B cell (primary cell): Measurements from ENCODE around the gene POLR1E. TPM values are rescaled to one million over a fixed set of nuclear protein-coding genes. Genes with fewer than 3 reads are reported as not detected.

Experiments used
- ATAC-seq: fragments of 200-7000 bp; cut with Tn5 transposase; one replicate; pipeline ENCODE4 v1.10.0; 2021; ENCODE audit warnings: low read depth, mild to moderate bottlenecking, moderate number of reproducible peaks, moderate library complexity
- CTCF ChIA-PET: fragments of 350-600 bp; sonication (Branson Sonifier 250); formaldehyde crosslinking; loops from one replicate; lab custom pipeline; 2021; ENCODE audit warnings: antibody characterized with exemption, inconsistent platforms; lab: Charles Lee
- POLR2A ChIA-PET: fragments of 350-600 bp; sonication (Branson Sonifier 250); formaldehyde crosslinking; loops from one replicate; lab custom pipeline; 2021; ENCODE audit warnings: antibody characterized with exemption; lab: Charles Lee
- DNase-seq: peaks from one replicate; pipeline ENCODE4 v3.0.0; 2013
- H2AFZ ChIP-seq: 2 replicates; pipeline ENCODE4 v1.6.1; 2012; ENCODE audit warnings: mild to moderate bottlenecking, low read depth, low read length; ENCODE audit not compliant: insufficient read depth, poor library complexity, severe bottlenecking
- H3K27ac ChIP-seq, 2 donors: 1 replicate in 1 of 2; 2 replicates in 1 of 2; pipeline ENCODE4 v1.5.1; 2012 to 2013; ENCODE audit warnings: low read length in 2 of 2, mild to moderate bottlenecking in 2 of 2, moderate library complexity in 1 of 2
- H3K27me3 ChIP-seq, 4 experiments: fragments of 200-600 bp in 1 of 4; sonication (generic) in 1 of 4; replicated peaks in 1 of 4; 1 replicate in 2 of 4; 2 replicates in 2 of 4; pipeline versions ENCODE4 v1.6.1 to v1.7.0; 2013 to 2016; ENCODE audit warnings: low read length in 3 of 4, mild to moderate bottlenecking in 2 of 4, mixed read lengths in 1 of 4, moderate library complexity in 1 of 4; ENCODE audit not compliant: insufficient read depth in 4 of 4, control insufficient read depth in 3 of 4; ENCODE audit errors: control extremely low read depth in 1 of 4
- H3K36me3 ChIP-seq, 2 experiments: replicated peaks in 1 of 2; 1 replicate in 1 of 2; 2 replicates in 1 of 2; pipeline versions ENCODE4 v1.6.1 to v1.7.1; 2013; ENCODE audit warnings: low read length in 1 of 2; ENCODE audit not compliant: insufficient read depth in 2 of 2, control insufficient read depth in 1 of 2; ENCODE audit errors: control extremely low read depth in 1 of 2, extremely low read depth in 1 of 2
- H3K4me1 ChIP-seq, 2 donors: fragments of 200-600 bp in 1 of 2; sonication (generic) in 1 of 2; 1 replicate in 1 of 2; 2 replicates in 1 of 2; pipeline versions ENCODE4 v1.5.1 to v1.6.1; 2013 to 2017; ENCODE audit warnings: low read length in 2 of 2; ENCODE audit not compliant: control insufficient read depth in 2 of 2, insufficient read depth in 2 of 2
- H3K4me2 ChIP-seq: replicated peaks from 2 replicates; pipeline ENCODE3; 2012; ENCODE audit warnings: mild to moderate bottlenecking, low read depth, low read length; ENCODE audit not compliant: poor library complexity, severe bottlenecking
- H3K4me3 ChIP-seq, 5 experiments: fragments of 200-600 bp in 1 of 5; sonication (generic) in 1 of 5; 1 replicate in 3 of 5; 2 replicates in 2 of 5; pipeline versions ENCODE4 v1.5.1 to v1.7.0; 2011 to 2016; ENCODE audit warnings: low read length in 4 of 5, mild to moderate bottlenecking in 4 of 5, low read depth in 2 of 5, control low read depth in 1 of 5, moderate library complexity in 1 of 5; ENCODE audit not compliant: insufficient read depth in 1 of 5; ENCODE audit errors: control extremely low read depth in 1 of 5, extremely low read depth in 1 of 5
- H3K79me2 ChIP-seq: fragments of 200-600 bp; sonication (generic); one replicate; pipeline ENCODE4 v1.6.0; 2016; ENCODE audit warnings: low read length; ENCODE audit not compliant: control insufficient read depth, insufficient read depth
- H3K9ac ChIP-seq: fragments of 200-600 bp; sonication (generic); 2 replicates; pipeline ENCODE4 v1.6.1; 2017; ENCODE audit warnings: mild to moderate bottlenecking, low read length, moderate library complexity
- H3K9me3 ChIP-seq, 3 donors: one replicate each; pipeline versions ENCODE4 v1.6.1 to v1.7.1; 2013; ENCODE audit warnings: low read length in 2 of 3; ENCODE audit not compliant: control insufficient read depth in 2 of 3, insufficient read depth in 1 of 3; ENCODE audit errors: control extremely low read depth in 1 of 3
- H4K20me1 ChIP-seq: 2 replicates; pipeline ENCODE4 v1.6.0; 2012; ENCODE audit warnings: mild to moderate bottlenecking, low read length; ENCODE audit not compliant: insufficient read depth, control insufficient read depth, poor library complexity, severe bottlenecking
- H3K27ac Mint-ChIP-seq: one replicate; pipeline ENCODE4 v1.8.0; 2021; ENCODE audit warnings: mixed read lengths
- H3K27me3 Mint-ChIP-seq: one replicate; pipeline ENCODE4 v1.8.0; 2021; ENCODE audit warnings: mixed read lengths
- H3K4me1 Mint-ChIP-seq: one replicate; pipeline ENCODE4 v1.8.0; 2021; ENCODE audit warnings: mixed read lengths
- H3K4me3 Mint-ChIP-seq: one replicate; pipeline ENCODE4 v1.8.0; 2021; ENCODE audit warnings: mixed read lengths
- H3K9me3 Mint-ChIP-seq: one replicate; pipeline ENCODE4 v1.8.0; 2022; ENCODE audit warnings: mixed read lengths; ENCODE audit not compliant: insufficient read depth
- EZH2 ChIP-seq: IDR thresholded peaks from 2 replicates; pipeline ENCODE4 v1.6.1; 2012; ENCODE audit warnings: borderline replicate concordance, low read depth, mild to moderate bottlenecking, moderate library complexity, low read length; ENCODE audit not compliant: insufficient read depth, poor library complexity, severe bottlenecking
- WGBS: methylation state at CpG from one replicate; pipeline ENCODE4 v1.1.5; 2013; ENCODE audit warnings: missing lambda C conversion rate; ENCODE audit not compliant: insufficient coverage; 5-methylcytosine and 5-hydroxymethylcytosine counted together
- intact Hi-C: fragments of 100-400 bp; cut with micrococcal nuclease; formaldehyde crosslinking; loops from one replicate; pipeline ENCODE4 v1.10.0; 2022
- polyA plus RNA-seq: library from polyadenylated mRNA; depleted of rRNA; stranded (reverse); fragments of >200 nt; gene quantifications from 2 replicates; pipeline ENCODE4 v1.2.3, GENCODE V29; 2012
- total RNA-seq, 2 donors: library from RNA; stranded (reverse); fragments of 120-200 nt in 1 of 2; gene quantifications; 1 replicate in 1 of 2; 2 replicates in 1 of 2; pipeline versions ENCODE4 v1.2.3 to v1.2.4, GENCODE V29; 2013 to 2022
- TF ChIP-seq, protein P1 (sequence below): fragments of 200-600 bp; IDR thresholded peaks from one replicate; pipeline ENCODE4 v1.8.0; 2022; ENCODE audit warnings: antibody characterized with exemption, mild to moderate bottlenecking

Gene POLR1E
- total and polyA plus RNA-seq, 2 donors (not counting 1 experiment from before 2014, with no cell fraction given), result 11.6 to 31.0 TPM

DNA sequence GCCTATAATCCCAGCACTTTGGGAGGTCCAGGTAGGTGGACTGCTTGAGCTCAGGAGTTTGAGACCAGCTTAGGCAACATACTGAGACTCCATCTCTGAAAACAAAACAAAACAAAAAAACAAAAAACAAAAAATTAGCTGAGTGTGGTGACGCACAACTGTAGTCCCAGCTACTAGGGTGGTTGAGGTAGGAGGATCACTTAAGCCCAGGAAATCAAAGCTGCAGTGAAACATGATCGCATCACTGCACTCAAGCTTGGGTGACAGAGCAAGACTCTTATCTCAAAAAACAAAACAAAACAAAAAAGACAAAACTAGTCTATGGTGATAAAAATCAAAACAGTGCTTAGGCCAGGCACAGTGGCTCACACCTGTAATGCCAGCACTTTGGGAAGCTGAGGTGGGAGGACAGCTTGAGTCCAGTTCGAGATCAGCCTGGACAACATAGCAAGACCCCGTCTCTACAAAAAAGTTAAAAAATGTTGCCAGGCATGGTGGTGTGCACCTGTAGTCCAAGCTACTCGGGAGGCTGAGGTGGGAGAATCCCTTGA lies 61.7 kb downstream of the POLR1E start:
- Histone ChIP-seq H3K4me1 (peaks cover 0 to 8% of the 10 kb centered on the region in 2 donors), H3K9me3 (peaks cover 0 to 4% (median 0%) of the 10 kb centered on the region in 3 donors), H4K20me1 (no peaks in the 10 kb centered on the region), H3K27me3 (no peaks in the 10 kb centered on the region), H3K36me3 (no peaks in the 10 kb centered on the region), H3K4me3 (no peak overlapping the region), H3K9ac (no peak overlapping the region), H3K27ac (no peak overlapping the region), H3K4me2 (no peak overlapping the region), H2AFZ (no peak overlapping the region), H3K79me2 (peaks cover 6% of the 10 kb centered on the region)
- Mint-ChIP-seq H3K4me3 (no peak overlapping the region), H3K4me1 (peaks cover 47% of the 10 kb centered on the region), H3K9me3 (no peaks in the 10 kb centered on the region), H3K27me3 (no peaks in the 10 kb centered on the region), H3K27ac (no peak overlapping the region)
- ChIA-PET POLR2A (interaction anchor here (1.2 kb wide), 1 partner anchor 28 kb away, joined by 5 read pairs; the partner anchor contains the start of gene FBXO10), CTCF (interaction anchor here (0.6 to 1.2 kb wide), 3 partner anchors 18 to 1202 kb away, joined by 3 read pairs; no protein-coding TSS in a partner anchor)
- no peak for TF ChIP-seq EZH2
- TF ChIP-seq, protein P1, sequence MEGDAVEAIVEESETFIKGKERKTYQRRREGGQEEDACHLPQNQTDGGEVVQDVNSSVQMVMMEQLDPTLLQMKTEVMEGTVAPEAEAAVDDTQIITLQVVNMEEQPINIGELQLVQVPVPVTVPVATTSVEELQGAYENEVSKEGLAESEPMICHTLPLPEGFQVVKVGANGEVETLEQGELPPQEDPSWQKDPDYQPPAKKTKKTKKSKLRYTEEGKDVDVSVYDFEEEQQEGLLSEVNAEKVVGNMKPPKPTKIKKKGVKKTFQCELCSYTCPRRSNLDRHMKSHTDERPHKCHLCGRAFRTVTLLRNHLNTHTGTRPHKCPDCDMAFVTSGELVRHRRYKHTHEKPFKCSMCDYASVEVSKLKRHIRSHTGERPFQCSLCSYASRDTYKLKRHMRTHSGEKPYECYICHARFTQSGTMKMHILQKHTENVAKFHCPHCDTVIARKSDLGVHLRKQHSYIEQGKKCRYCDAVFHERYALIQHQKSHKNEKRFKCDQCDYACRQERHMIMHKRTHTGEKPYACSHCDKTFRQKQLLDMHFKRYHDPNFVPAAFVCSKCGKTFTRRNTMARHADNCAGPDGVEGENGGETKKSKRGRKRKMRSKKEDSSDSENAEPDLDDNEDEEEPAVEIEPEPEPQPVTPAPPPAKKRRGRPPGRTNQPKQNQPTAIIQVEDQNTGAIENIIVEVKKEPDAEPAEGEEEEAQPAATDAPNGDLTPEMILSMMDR, result no peak
- peak; percentile 51 for ATAC-seq
- no peak for DNase-seq
- intact Hi-C loops, result no loop called here
- WGBS, result 85% methylated on average over 4 of the region's 5 CpGs

DNA sequence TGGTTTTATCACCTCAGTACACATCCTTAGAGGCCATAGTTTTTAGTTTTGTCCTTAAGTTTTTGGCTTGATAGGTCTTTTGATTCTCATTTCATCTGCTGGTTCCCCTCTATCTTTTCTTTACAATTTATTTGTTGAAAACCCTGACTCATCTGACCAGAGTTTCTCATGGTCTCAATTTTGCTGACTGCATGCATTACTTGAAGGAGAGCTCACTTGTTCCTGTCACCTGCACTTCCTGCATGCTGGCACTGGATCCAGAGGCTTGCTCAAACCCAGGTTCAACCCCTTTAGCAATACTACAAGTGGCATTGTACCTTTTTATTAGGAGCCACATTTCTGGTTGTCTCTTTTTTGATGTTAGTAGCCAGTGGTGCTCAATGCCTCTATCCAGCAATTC lies 63.8 kb downstream of the POLR1E start:
- CTCF ChIA-PET, result no interaction called here
- Histone ChIP-seq H3K4me1 (peaks cover 0 to 8% of the 10 kb centered on the region in 2 donors), H2AFZ (no peak overlapping the region), H3K36me3 (no peaks in the 10 kb centered on the region), H3K4me2 (no peak overlapping the region), H3K9me3 (peaks cover 0 to 4% (median 0%) of the 10 kb centered on the region in 3 donors), H3K4me3 (no peak overlapping the region), H3K79me2 (peaks cover 6% of the 10 kb centered on the region), H3K27ac (no peak overlapping the region), H3K9ac (no peak overlapping the region), H3K27me3 (no peaks in the 10 kb centered on the region), H4K20me1 (no peaks in the 10 kb centered on the region)
- Mint-ChIP-seq H3K27me3 (no peaks in the 10 kb centered on the region), H3K4me3 (no peak overlapping the region), H3K27ac (peak overlapping the region; percentile 53), H3K4me1 (peaks cover 38% of the 10 kb centered on the region), H3K9me3 (no peaks in the 10 kb centered on the region)
- TF ChIP-seq, protein P1, result no peak
- TF ChIP-seq EZH2, result no peak
- DNase-seq, result no peak
- no peak for ATAC-seq
- POLR2A ChIA-PET, result no interaction called here
- intact Hi-C loops, result no loop called here
